ENCODE measurements around the gene MYO16.

MYO16 gene

DNA sequence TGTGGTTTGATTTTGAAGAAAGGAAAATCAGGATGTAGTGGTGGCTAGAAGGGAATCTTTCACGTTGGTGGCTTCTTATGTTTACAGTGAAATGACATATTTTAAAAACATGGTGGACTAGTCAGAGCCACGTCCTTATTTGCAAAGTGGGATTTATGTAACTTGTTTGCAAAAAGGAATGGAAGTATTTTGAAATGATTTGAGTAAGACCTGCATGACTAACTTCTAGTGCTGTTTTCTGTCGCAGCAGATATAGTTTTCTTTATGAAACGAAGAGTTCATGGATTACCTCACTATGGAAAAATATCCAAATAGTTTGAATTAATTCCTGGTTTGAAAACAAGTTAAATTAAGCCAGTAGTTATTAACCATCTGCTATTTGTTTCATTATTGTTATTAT lies 476.5 kb downstream of the MYO16 start:
- TF ChIP-seq, protein P1, sequence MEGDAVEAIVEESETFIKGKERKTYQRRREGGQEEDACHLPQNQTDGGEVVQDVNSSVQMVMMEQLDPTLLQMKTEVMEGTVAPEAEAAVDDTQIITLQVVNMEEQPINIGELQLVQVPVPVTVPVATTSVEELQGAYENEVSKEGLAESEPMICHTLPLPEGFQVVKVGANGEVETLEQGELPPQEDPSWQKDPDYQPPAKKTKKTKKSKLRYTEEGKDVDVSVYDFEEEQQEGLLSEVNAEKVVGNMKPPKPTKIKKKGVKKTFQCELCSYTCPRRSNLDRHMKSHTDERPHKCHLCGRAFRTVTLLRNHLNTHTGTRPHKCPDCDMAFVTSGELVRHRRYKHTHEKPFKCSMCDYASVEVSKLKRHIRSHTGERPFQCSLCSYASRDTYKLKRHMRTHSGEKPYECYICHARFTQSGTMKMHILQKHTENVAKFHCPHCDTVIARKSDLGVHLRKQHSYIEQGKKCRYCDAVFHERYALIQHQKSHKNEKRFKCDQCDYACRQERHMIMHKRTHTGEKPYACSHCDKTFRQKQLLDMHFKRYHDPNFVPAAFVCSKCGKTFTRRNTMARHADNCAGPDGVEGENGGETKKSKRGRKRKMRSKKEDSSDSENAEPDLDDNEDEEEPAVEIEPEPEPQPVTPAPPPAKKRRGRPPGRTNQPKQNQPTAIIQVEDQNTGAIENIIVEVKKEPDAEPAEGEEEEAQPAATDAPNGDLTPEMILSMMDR (IDR thresholded peaks at IDR 0.05), result no peak
- Histone ChIP-seq H3K36me3 (no peaks in the 10 kb centered on the region), H3K9me3 (no peaks in the 10 kb centered on the region), H3K4me3 (no peak overlapping the region), H3K4me1 (no peaks in the 10 kb centered on the region), H3K27me3 (no peaks in the 10 kb centered on the region), H3K27ac (no peak overlapping the region)
- intact Hi-C loops (cut with DNase I; ENCODE audit: low total_unique reads), result no loop called here
- no peak for DNase-seq

DNA sequence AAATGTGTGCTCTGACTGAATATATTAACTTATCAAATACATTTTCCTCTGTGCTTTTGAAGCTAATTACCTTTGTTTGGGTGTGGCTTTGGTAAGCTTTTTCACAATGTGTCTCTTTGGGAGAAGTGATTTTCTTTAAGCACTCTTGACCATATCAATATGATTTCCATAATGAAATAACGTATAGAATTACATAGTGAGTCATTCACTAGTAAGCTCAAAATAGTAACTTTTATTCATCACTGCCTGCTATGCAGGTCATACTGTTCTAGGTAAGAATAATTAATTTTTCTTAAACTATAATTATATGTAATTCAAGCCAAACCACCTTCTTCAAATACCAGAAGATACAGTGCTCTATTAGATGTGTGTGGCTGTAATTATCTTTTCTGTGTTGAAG lies 480.7 kb downstream of the MYO16 start:
- H3K9me3 ChIP-seq, result no peaks in the 10 kb centered on the region
- DNase-seq, result no peak

DNA sequence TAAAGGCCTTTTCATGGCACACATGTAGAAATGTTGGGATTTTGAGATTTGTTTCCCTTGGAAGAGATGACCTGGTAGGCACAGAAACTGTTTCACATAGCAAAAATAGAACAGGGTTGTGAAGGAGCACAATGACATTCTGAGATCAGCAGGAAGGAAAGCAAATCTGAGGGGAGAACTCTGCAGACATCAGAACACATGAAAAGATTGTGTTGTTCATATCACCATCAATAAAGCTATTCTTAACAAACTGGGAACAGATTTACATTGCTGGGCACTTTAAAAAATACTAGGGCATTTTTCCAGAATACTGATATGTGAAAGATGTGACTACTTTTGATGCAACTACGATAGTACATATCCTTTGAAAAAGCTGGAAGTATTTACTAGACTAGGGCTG lies 481.7 kb downstream of the MYO16 start:
- no peak for DNase-seq
- TF ChIP-seq, protein P1 (IDR thresholded peaks at IDR 0.05), result no peak
- H3K4me3 ChIP-seq, result no peak overlapping the region
- no peaks in the 10 kb centered on the region for H3K36me3 ChIP-seq
- H3K4me1 ChIP-seq, result no peaks in the 10 kb centered on the region
- intact Hi-C loops (cut with DNase I; ENCODE audit: low total_unique reads), result no loop called here
- H3K9me3 ChIP-seq, result no peaks in the 10 kb centered on the region
- no peaks in the 10 kb centered on the region for H3K27me3 ChIP-seq
- H3K27ac ChIP-seq, result no peak overlapping the region

More for the DNA sequence above, 480.7 kb downstream of the MYO16 start:
- TF ChIP-seq, protein P1 (IDR thresholded peaks at IDR 0.05), result no peak
- Histone ChIP-seq H3K4me3 (no peak overlapping the region), H3K27ac (no peak overlapping the region), H3K36me3 (no peaks in the 10 kb centered on the region), H3K4me1 (no peaks in the 10 kb centered on the region), H3K27me3 (no peaks in the 10 kb centered on the region)
- intact Hi-C loops (cut with DNase I; ENCODE audit: low total_unique reads), result no loop called here

DNA sequence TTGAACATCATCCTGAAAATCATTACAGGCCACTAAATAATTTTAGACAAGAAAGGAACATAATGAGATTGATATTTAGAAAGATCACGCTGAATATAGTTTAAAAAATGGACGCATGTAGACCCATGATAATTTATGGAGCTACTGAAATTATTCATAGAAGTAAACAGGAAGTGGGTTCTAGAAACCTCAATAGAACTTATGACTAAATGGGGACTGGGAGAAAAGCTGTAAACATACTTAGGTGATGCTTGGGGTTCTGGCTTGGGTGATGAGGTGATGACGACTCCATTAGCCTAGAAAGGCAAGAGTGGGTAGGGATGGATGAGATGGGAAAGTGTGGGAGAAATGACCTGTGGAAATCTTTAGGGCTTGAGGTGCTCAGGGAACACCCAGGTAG lies 484.0 kb downstream of the MYO16 start:
- TF ChIP-seq, protein P1 (IDR thresholded peaks at IDR 0.05), result no peak
- intact Hi-C loops (cut with DNase I; ENCODE audit: low total_unique reads), result no loop called here
- H3K27ac ChIP-seq, result no peak overlapping the region
- no peaks in the 10 kb centered on the region for H3K9me3 ChIP-seq
- no peak for DNase-seq
- no peaks in the 10 kb centered on the region for H3K4me1 ChIP-seq
- no peaks in the 10 kb centered on the region for H3K36me3 ChIP-seq
- no peaks in the 10 kb centered on the region for H3K27me3 ChIP-seq
- no peak overlapping the region for H3K4me3 ChIP-seq

DNA sequence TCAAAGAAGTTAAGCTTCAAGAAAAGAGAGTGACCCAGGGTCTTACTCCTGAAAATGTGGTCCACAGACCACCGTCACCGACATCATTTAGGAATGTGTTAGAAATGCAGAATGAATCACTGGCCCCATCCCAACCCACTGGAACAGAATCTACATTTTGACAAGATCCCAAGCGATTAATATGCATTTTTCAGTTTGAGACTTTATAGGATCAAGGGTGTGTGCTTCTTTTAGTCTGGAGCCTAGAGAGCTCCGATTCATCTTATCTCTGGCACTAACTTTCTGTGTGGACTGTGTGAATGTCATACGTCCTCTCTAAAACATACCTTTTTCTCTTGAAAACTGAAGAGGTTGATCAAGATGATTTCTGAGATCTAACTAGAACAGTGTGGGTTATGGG lies 484.8 kb downstream of the MYO16 start:
- H3K4me1 ChIP-seq, result no peaks in the 10 kb centered on the region
- intact Hi-C loops (cut with DNase I; ENCODE audit: low total_unique reads), result no loop called here
- H3K4me3 ChIP-seq, result no peak overlapping the region
- DNase-seq, result no peak
- TF ChIP-seq, protein P1 (IDR thresholded peaks at IDR 0.05), result no peak
- H3K36me3 ChIP-seq, result no peaks in the 10 kb centered on the region
- no peaks in the 10 kb centered on the region for H3K27me3 ChIP-seq
- H3K9me3 ChIP-seq, result no peaks in the 10 kb centered on the region
- no peak overlapping the region for H3K27ac ChIP-seq

DNA sequence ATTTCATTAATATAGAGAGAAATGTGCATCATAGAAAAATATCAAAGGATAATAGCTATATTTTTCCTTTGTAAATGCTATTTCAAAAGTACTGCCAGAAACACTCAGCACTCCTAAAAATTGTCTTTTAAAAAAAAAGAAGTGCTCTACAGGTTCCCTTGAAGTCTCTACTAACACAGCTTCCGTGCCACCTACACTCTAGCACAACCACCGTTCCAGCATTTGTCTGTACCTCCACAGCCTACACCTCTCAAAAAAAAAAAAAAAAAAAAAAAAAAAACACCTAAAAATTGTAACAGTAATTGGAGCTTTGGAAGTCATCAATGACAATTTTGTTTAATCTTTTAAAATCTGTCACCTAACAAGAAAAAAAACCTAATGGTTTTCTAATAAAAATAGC lies 485.6 kb downstream of the MYO16 start:
- no peaks in the 10 kb centered on the region for H3K9me3 ChIP-seq
- no peaks in the 10 kb centered on the region for H3K4me1 ChIP-seq
- intact Hi-C loops (cut with DNase I; ENCODE audit: low total_unique reads), result no loop called here
- DNase-seq, result no peak
- no peak overlapping the region for H3K4me3 ChIP-seq
- no peak overlapping the region for H3K27ac ChIP-seq
- TF ChIP-seq, protein P1 (IDR thresholded peaks at IDR 0.05), result no peak
- H3K27me3 ChIP-seq, result no peaks in the 10 kb centered on the region
- no peaks in the 10 kb centered on the region for H3K36me3 ChIP-seq
